GM12878 (cell line): Measurements from ENCODE around the gene C2orf92. TPM values are rescaled to one million over a fixed set of nuclear protein-coding genes. Genes with fewer than 3 reads are reported as not detected.

Experiments
- BHLHE40 ChIP-seq, 2 experiments: fragments of 450-650 bp in 1 of 2; IDR thresholded peaks; 2 replicates each; pipeline ENCODE4 v1.6.1; 2011 to 2017; ENCODE audit warnings: low read depth in 2 of 2, borderline replicate concordance in 1 of 2, improper control_type of control experiment in 1 of 2, low read length in 1 of 2, mild to moderate bottlenecking in 1 of 2
- CBX3 ChIP-seq: fragments of 200-600 bp; sonication (generic); IDR thresholded peaks from 2 replicates; pipeline ENCODE4 v1.6.1; 2016; ENCODE audit warnings: low read depth, borderline replicate concordance
- CHD4 ChIP-seq: fragments of 200-600 bp; sonication (generic); IDR thresholded peaks from 2 replicates; pipeline ENCODE4 v1.6.1; 2016; ENCODE audit warnings: mild to moderate bottlenecking
- ETV6 ChIP-seq, 2 experiments: fragments of 450-650 bp in 1 of 2; IDR thresholded peaks in 1 of 2; conservative IDR thresholded peaks in 1 of 2; 2 replicates each; pipeline ENCODE4 v1.6.1; 2014; ENCODE audit warnings: antibody characterized with exemption in 1 of 2, borderline replicate concordance in 1 of 2, low read depth in 1 of 2, mild to moderate bottlenecking in 1 of 2, moderate library complexity in 1 of 2
- FOXK2 ChIP-seq: fragments of 450-650 bp; IDR thresholded peaks from 2 replicates; pipeline ENCODE4 v1.6.1; 2017; ENCODE audit warnings: mild to moderate bottlenecking, moderate library complexity
- HDAC2 ChIP-seq: fragments of 200-600 bp; sonication (generic); IDR thresholded peaks from 2 replicates; pipeline ENCODE4 v1.6.1; 2017
- JUND ChIP-seq: IDR thresholded peaks from 2 replicates; pipeline ENCODE4 v1.6.1; 2012; ENCODE audit warnings: low read depth, mild to moderate bottlenecking, low read length, improper control_type of control experiment, moderate library complexity
- MXI1 ChIP-seq: fragments of 150-350 bp; IDR thresholded peaks from 2 replicates; pipeline ENCODE4 v1.6.1; 2011; ENCODE audit warnings: low read depth, mild to moderate bottlenecking, inconsistent platforms, low read length, improper control_type of control experiment
- PML ChIP-seq: IDR thresholded peaks from 2 replicates; pipeline ENCODE4 v1.6.1; 2012; ENCODE audit warnings: low read length, inconsistent platforms
- RAD21 ChIP-seq: IDR thresholded peaks from 2 replicates; pipeline ENCODE4 v1.6.1; 2011; ENCODE audit warnings: mild to moderate bottlenecking, low read depth, low read length, moderate library complexity; ENCODE audit not compliant: insufficient read depth
- RAD51 ChIP-seq: fragments of 450-650 bp; IDR thresholded peaks from 2 replicates; pipeline ENCODE4 v1.6.1; 2016; ENCODE audit warnings: moderate library complexity, mild to moderate bottlenecking, inconsistent platforms
- RCOR1 ChIP-seq: conservative IDR thresholded peaks from 2 replicates; pipeline ENCODE4 v1.6.1; 2012; ENCODE audit warnings: low read depth, low read length, improper control_type of control experiment
- SMARCA5 ChIP-seq: fragments of 450-650 bp; IDR thresholded peaks from 2 replicates; pipeline ENCODE4 v1.6.1; 2017; ENCODE audit warnings: mild to moderate bottlenecking
- TBL1XR1 ChIP-seq: IDR thresholded peaks from 2 replicates; pipeline ENCODE4 v1.6.1; 2012; ENCODE audit warnings: low read depth, low read length, improper control_type of control experiment
- polyA plus RNA-seq, 11 experiments: library from polyadenylated mRNA; depleted of rRNA in 4 of 11; unstranded in 6 of 11; stranded (reverse) in 5 of 11; fragments of >200 nt; fragmentation: Nextera tagmentation in 4 of 11; fragmentation: Illumina TruSeq in 1 of 11; extraction: Ambion mirVana in 4 of 11; extraction: Trizol in 1 of 11; gene quantifications; 1 replicate in 1 of 11; 2 replicates in 10 of 11; pipeline versions ENCODE4 v1.2.1 to v1.2.3, GENCODE V29; 2011 to 2016; ENCODE audit warnings: inconsistent platforms in 2 of 11, missing spikeins in 2 of 11, low read depth in 1 of 11
- total RNA-seq, 4 experiments: library from RNA; depleted of rRNA in 3 of 4; stranded (reverse); fragments of >200 nt in 3 of 4; fragmentation: Illumina TruSeq in 1 of 4; extraction: Trizol in 1 of 4; gene quantifications; 2 replicates each; pipeline versions ENCODE4 v1.2.1 to v1.2.3, GENCODE V29; 2013 to 2021
- TF ChIP-seq, protein P1 (sequence below): fragments of 450-650 bp; IDR thresholded peaks from 2 replicates; pipeline ENCODE4 v1.6.1; 2014; ENCODE audit warnings: mild to moderate bottlenecking
- TF ChIP-seq, protein P2 (sequence below): IDR thresholded peaks from 2 replicates; pipeline ENCODE4 v1.6.1; 2012; ENCODE audit warnings: low read depth, low read length, improper control_type of control experiment
- TF ChIP-seq, protein P3 (sequence below), 3 experiments: IDR thresholded peaks in 2 of 3; conservative IDR thresholded peaks in 1 of 3; 2 replicates each; pipeline ENCODE4 v1.5.1; 2011; ENCODE audit warnings: low read depth in 3 of 3, low read length in 3 of 3, mild to moderate bottlenecking in 3 of 3, control low read depth in 2 of 3, moderate library complexity in 2 of 3, inconsistent platforms in 1 of 3, mixed read lengths in 1 of 3; ENCODE audit not compliant: control insufficient read depth in 2 of 3, insufficient read depth in 1 of 3; ENCODE audit errors: extremely low read depth in 1 of 3
- TF ChIP-seq, protein P4 (sequence below): fragments of 450-650 bp; formaldehyde crosslinking; IDR thresholded peaks from 2 replicates; pipeline ENCODE4 v1.4.0; 2022; ENCODE audit warnings: mild to moderate bottlenecking, moderate library complexity
- TF ChIP-seq, protein P5 (sequence below): fragments of 450-650 bp; IDR thresholded peaks from 2 replicates; pipeline ENCODE4 v1.6.1; 2016; ENCODE audit warnings: mild to moderate bottlenecking
- TF ChIP-seq, protein P6 (sequence below): IDR thresholded peaks from 2 replicates; pipeline ENCODE4 v1.6.1; 2011; ENCODE audit warnings: low read depth, low read length, improper control_type of control experiment, borderline replicate concordance

The C2orf92 gene
- total and polyA plus RNA-seq, 10 of the 15 experiments (the other 5 are each of a cell fraction or from before 2014, with no cell fraction given) = 0.40 to 10.1 (median 3.7) TPM

DNA sequence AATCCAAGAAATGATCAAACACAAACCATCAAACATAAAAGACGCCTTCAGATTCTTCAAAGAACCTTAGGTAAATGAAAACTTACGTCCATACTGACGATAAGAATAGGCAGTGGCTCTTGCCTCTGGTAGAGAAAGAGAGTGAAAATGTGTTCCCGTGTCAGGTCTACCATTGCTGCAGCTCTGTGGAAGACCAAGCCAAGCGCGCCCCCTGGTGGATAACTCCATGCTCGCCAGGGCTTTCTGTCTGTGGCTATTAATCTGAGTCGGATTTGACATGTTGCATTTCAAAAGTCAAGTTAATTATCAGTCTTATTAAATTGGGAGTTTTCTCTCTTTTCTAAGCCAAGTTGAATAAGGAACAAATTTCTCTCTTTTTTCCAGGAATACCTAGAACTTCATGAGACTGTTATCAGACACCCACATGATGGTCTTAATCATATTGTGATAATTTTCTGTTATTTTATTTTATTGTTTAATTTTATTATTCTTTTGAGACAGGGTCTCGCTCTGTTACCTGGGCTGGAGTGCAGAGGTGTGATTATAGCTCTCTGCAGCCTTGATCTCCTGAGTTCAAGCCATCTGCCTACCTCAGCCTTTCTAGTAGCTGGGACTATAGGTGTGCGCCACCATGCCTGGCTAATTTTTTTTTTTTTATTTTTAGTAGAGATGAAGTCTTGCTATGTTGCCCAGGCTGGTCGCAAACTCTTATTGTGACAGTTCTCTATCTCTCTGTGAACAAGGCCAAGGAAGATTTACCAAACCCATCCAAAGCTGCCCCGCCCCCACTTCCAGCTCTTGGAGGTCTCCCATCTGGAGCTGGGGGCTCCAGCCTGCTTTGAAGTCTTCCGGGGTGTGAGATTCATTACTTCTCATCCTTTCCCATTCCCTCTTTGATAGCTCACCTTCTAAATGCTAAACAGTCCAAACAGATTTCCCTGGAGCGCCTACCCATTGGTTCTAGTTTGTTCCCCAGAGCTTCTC is 28.0 kb downstream of the C2orf92 start (continued):
- TF ChIP-seq BHLHE40 (IDR thresholded peaks at IDR 0.05; ENCODE audit: borderline replicate concordance in 1 of 2, low read depth in 2 of 2, low read length in 1 of 2) (peak in 1 of 2 experiments; percentile 22; a peak in 1 of 4 replicates), JUND (no peak), ETV6 (conservative IDR thresholded peaks at IDR 0.05 in 1 of 2, IDR thresholded peaks at IDR 0.05 in 1 of 2; ENCODE audit: borderline replicate concordance in 1 of 2, low read depth in 1 of 2) (no peak), FOXK2 (no peak), TBL1XR1 (no peak), CBX3 (no peak), PML (no peak), HDAC2 (no peak), RCOR1 (no peak), MXI1 (no peak; the same call in 1 of the 2 replicates), SMARCA5 (peak; percentile 53; the same call in 1 of the 2 replicates), CHD4 (no peak), RAD51 (no peak; the same call in 1 of the 2 replicates), RAD21 (peak; percentile 99)
- TF ChIP-seq, protein P1, sequence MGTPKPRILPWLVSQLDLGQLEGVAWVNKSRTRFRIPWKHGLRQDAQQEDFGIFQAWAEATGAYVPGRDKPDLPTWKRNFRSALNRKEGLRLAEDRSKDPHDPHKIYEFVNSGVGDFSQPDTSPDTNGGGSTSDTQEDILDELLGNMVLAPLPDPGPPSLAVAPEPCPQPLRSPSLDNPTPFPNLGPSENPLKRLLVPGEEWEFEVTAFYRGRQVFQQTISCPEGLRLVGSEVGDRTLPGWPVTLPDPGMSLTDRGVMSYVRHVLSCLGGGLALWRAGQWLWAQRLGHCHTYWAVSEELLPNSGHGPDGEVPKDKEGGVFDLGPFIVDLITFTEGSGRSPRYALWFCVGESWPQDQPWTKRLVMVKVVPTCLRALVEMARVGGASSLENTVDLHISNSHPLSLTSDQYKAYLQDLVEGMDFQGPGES = no peak; the same call in 1 of the 2 replicates
- TF ChIP-seq, protein P2, sequence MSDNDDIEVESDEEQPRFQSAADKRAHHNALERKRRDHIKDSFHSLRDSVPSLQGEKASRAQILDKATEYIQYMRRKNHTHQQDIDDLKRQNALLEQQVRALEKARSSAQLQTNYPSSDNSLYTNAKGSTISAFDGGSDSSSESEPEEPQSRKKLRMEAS = no peak
- TF ChIP-seq, protein P3, sequence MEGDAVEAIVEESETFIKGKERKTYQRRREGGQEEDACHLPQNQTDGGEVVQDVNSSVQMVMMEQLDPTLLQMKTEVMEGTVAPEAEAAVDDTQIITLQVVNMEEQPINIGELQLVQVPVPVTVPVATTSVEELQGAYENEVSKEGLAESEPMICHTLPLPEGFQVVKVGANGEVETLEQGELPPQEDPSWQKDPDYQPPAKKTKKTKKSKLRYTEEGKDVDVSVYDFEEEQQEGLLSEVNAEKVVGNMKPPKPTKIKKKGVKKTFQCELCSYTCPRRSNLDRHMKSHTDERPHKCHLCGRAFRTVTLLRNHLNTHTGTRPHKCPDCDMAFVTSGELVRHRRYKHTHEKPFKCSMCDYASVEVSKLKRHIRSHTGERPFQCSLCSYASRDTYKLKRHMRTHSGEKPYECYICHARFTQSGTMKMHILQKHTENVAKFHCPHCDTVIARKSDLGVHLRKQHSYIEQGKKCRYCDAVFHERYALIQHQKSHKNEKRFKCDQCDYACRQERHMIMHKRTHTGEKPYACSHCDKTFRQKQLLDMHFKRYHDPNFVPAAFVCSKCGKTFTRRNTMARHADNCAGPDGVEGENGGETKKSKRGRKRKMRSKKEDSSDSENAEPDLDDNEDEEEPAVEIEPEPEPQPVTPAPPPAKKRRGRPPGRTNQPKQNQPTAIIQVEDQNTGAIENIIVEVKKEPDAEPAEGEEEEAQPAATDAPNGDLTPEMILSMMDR (IDR thresholded peaks at IDR 0.05 in 2 of 3, conservative IDR thresholded peaks at IDR 0.05 in 1 of 3; ENCODE audit: control insufficient read depth in 2 of 3, extremely low read depth in 1 of 3, insufficient read depth in 1 of 3, low read depth in 3 of 3, low read length in 3 of 3) = peak; percentile 81 to 98 (median 88); a peak in 5 of 6 replicates
- TF ChIP-seq, protein P4, sequence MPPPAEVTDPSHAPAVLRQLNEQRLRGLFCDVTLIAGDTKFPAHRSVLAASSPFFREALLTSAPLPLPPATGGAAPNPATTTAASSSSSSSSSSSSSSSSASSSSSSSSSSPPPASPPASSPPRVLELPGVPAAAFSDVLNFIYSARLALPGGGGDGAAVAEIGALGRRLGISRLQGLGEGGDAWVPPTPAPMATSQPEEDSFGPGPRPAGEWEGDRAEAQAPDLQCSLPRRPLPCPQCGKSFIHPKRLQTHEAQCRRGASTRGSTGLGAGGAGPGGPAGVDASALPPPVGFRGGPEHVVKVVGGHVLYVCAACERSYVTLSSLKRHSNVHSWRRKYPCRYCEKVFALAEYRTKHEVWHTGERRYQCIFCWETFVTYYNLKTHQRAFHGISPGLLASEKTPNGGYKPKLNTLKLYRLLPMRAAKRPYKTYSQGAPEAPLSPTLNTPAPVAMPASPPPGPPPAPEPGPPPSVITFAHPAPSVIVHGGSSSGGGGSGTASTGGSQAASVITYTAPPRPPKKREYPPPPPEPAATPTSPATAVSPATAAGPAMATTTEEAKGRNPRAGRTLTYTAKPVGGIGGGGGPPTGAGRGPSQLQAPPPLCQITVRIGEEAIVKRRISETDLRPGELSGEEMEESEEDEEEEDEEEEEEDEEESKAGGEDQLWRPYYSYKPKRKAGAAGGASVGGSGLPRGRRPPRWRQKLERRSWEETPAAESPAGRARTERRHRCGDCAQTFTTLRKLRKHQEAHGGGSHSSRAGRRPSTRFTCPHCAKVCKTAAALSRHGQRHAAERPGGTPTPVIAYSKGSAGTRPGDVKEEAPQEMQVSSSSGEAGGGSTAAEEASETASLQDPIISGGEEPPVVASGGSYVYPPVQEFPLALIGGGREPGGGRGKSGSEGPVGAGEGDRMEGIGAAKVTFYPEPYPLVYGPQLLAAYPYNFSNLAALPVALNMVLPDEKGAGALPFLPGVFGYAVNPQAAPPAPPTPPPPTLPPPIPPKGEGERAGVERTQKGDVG (CRISPR knock-in tag) = no peak
- TF ChIP-seq, protein P5, sequence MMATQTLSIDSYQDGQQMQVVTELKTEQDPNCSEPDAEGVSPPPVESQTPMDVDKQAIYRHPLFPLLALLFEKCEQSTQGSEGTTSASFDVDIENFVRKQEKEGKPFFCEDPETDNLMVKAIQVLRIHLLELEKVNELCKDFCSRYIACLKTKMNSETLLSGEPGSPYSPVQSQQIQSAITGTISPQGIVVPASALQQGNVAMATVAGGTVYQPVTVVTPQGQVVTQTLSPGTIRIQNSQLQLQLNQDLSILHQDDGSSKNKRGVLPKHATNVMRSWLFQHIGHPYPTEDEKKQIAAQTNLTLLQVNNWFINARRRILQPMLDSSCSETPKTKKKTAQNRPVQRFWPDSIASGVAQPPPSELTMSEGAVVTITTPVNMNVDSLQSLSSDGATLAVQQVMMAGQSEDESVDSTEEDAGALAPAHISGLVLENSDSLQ = peak; percentile 5; the same call in 1 of the 2 replicates
- TF ChIP-seq, protein P6, sequence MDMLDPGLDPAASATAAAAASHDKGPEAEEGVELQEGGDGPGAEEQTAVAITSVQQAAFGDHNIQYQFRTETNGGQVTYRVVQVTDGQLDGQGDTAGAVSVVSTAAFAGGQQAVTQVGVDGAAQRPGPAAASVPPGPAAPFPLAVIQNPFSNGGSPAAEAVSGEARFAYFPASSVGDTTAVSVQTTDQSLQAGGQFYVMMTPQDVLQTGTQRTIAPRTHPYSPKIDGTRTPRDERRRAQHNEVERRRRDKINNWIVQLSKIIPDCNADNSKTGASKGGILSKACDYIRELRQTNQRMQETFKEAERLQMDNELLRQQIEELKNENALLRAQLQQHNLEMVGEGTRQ = no peak
